K562 (cell line): ENCODE measurements around the gene CTNS. TPM values are rescaled to one million over a fixed set of nuclear protein-coding genes. Genes with fewer than 3 reads are reported as not detected.

ENCODE experiments used
- BCLAF1 ChIP-seq, 2 experiments: fragments of 450-650 bp in 1 of 2; IDR thresholded peaks; 2 replicates each; pipeline ENCODE4 v1.6.1; 2011 to 2017; ENCODE audit warnings: low read depth in 2 of 2, antibody characterized with exemption in 1 of 2, borderline replicate concordance in 1 of 2, low read length in 1 of 2, mild to moderate bottlenecking in 1 of 2, mixed read lengths in 1 of 2; ENCODE audit not compliant: control insufficient read depth in 1 of 2
- BCOR ChIP-seq: fragments of 450-650 bp; IDR thresholded peaks from 2 replicates; pipeline ENCODE4 v1.6.1; 2016
- BRF2 ChIP-seq: IDR thresholded peaks from 3 replicates; pipeline ENCODE4 v1.6.1; 2011; ENCODE audit warnings: borderline replicate concordance, mild to moderate bottlenecking; ENCODE audit not compliant: insufficient read length, insufficient read depth
- CC2D1A ChIP-seq: fragments of 450-650 bp; IDR thresholded peaks from 2 replicates; pipeline ENCODE4 v1.6.1; 2017; ENCODE audit warnings: mild to moderate bottlenecking
- CLOCK ChIP-seq: fragments of 250-450 bp; sonication (Bioruptor Pico); IDR thresholded peaks from 2 replicates; pipeline ENCODE4 v1.4.0; 2020; ENCODE audit warnings: mild to moderate bottlenecking, moderate library complexity, borderline replicate concordance
- FOXK2 ChIP-seq, 2 experiments: fragments of 450-650 bp; IDR thresholded peaks in 1 of 2; conservative IDR thresholded peaks in 1 of 2; 2 replicates each; pipeline ENCODE4 v1.6.1; 2016; ENCODE audit warnings: low read depth in 2 of 2, mild to moderate bottlenecking in 1 of 2
- PBX2 ChIP-seq, 2 experiments: IDR thresholded peaks in 1 of 2; conservative IDR thresholded peaks in 1 of 2; 2 replicates each; pipeline ENCODE4 v1.6.1; 2016; ENCODE audit warnings: low read depth in 2 of 2, mild to moderate bottlenecking in 1 of 2, missing compliant biosample characterization in 1 of 2, missing genetic modification characterization in 1 of 2, moderate library complexity in 1 of 2
- ZKSCAN8 ChIP-seq: fragments of 200-800 bp; sonication (Bioruptor generic); IDR thresholded peaks from 2 replicates; pipeline ENCODE4 v1.6.1; 2016; ENCODE audit warnings: missing genetic modification characterization, missing compliant biosample characterization
- polyA plus RNA-seq, 8 experiments: library from polyadenylated mRNA; depleted of rRNA in 4 of 8; stranded (reverse) in 5 of 8; unstranded in 3 of 8; fragments of >200 nt; fragmentation: Nextera tagmentation in 2 of 8; fragmentation: Illumina TruSeq in 1 of 8; extraction: Ambion mirVana in 2 of 8; extraction: Trizol in 1 of 8; gene quantifications; 2 replicates each; pipeline versions ENCODE4 v1.2.1 to v1.2.3, GENCODE V29; 2011 to 2014; ENCODE audit warnings: inconsistent platforms in 1 of 8, missing spikeins in 1 of 8
- total RNA-seq, 7 experiments: library from RNA; depleted of rRNA in 6 of 7; stranded (reverse); fragments of >200 nt in 6 of 7; fragmentation: Illumina TruSeq in 2 of 7; extraction: Trizol in 2 of 7; gene quantifications; 2 replicates each; pipeline versions ENCODE4 v1.2.1 to v1.2.3, GENCODE V29; 2011 to 2021; ENCODE audit warnings: low replicate concordance in 1 of 7

Gene CTNS
- total and polyA plus RNA-seq, 9 of the 15 experiments (the other 6 are each of a cell fraction or from before 2014, with no cell fraction given) = 0.66 to 8.4 (median 4.9) TPM

- TF ChIP-seq CLOCK (CRISPR knock-in tag) (no peak), PBX2 (CRISPR knock-in tag; IDR thresholded peaks at IDR 0.05; ENCODE audit: low read depth) (no peak), PBX2 (tag; conservative IDR thresholded peaks at IDR 0.05; ENCODE audit: low read depth) (no peak), BRF2 (no peak), ZKSCAN8 (CRISPR knock-in tag) (no peak), CC2D1A (no peak), FOXK2 (conservative IDR thresholded peaks at IDR 0.05 in 1 of 2, IDR thresholded peaks at IDR 0.05 in 1 of 2; ENCODE audit: low read depth in 2 of 2) (no peak), BCOR (no peak), BCLAF1 (IDR thresholded peaks at IDR 0.05; ENCODE audit: borderline replicate concordance in 1 of 2, control insufficient read depth in 1 of 2, low read depth in 2 of 2, low read length in 1 of 2) (no peak)
Measured at GRCh38 chr17:3641014-3641413, 4.5 kb downstream of the CTNS start (continued).
